IPS DF 6.9 (cell line): ENCODE measurements around the gene SUN1.

Experiments
- DNase-seq: peaks from one replicate; pipeline ENCODE4 v3.0.0-alpha.2; 2013; ENCODE audit warnings: low read depth, low spot score
- H3K27ac ChIP-seq: one replicate; pipeline ENCODE4 v1.5.1; 2013; ENCODE audit warnings: low read length, control low read depth
- H3K27me3 ChIP-seq: 2 replicates; pipeline ENCODE4 v1.6.1; 2013; ENCODE audit warnings: mild to moderate bottlenecking, low read length; ENCODE audit not compliant: control insufficient read depth, insufficient read depth
- H3K36me3 ChIP-seq: 2 replicates; pipeline ENCODE4 v1.6.1; 2013; ENCODE audit warnings: low read length; ENCODE audit not compliant: control insufficient read depth, insufficient read depth
- H3K4me1 ChIP-seq: 2 replicates; pipeline ENCODE4 v1.6.1; 2013; ENCODE audit warnings: low read length; ENCODE audit not compliant: control insufficient read depth, insufficient read depth
- H3K4me3 ChIP-seq: 2 replicates; pipeline ENCODE4 v1.5.1; 2013; ENCODE audit warnings: mild to moderate bottlenecking, low read length
- H3K9me3 ChIP-seq: 2 replicates; pipeline ENCODE4 v1.6.1; 2013; ENCODE audit warnings: low read length, inconsistent platforms; ENCODE audit not compliant: control insufficient read depth, insufficient read depth
- WGBS: extraction: QIAGEN DNeasy Blood & Tissue Kit; methylation state at CpG from one replicate; pipeline ENCODE4 v1.1.7; 2013; ENCODE audit warnings: mixed read lengths, missing lambda C conversion rate; ENCODE audit not compliant: insufficient read length, insufficient coverage; 5-methylcytosine and 5-hydroxymethylcytosine counted together

Gene SUN1

GRCh38 chr7:891805-892204, 59.5 kb downstream of the SUN1 start:
- no peak for DNase-seq
- Histone ChIP-seq H3K4me1 (peaks cover 2% of the 10 kb centered on the region; the same call in 1 of the 2 replicates), H3K36me3 (peaks cover 78% of the 10 kb centered on the region), H3K4me3 (no peak overlapping the region), H3K9me3 (no peaks in the 10 kb centered on the region), H3K27me3 (no peaks in the 10 kb centered on the region), H3K27ac (no peak overlapping the region)
- WGBS = no CpG with 5 or more reads among the region's 20 CpGs

- no peak for DNase-seq
- Histone ChIP-seq H3K36me3 (peaks cover 72% of the 10 kb centered on the region), H3K4me3 (no peak overlapping the region), H3K4me1 (peaks cover 2% of the 10 kb centered on the region; the same call in 1 of the 2 replicates), H3K27ac (no peak overlapping the region), H3K27me3 (no peaks in the 10 kb centered on the region), H3K9me3 (no peaks in the 10 kb centered on the region)
- WGBS = 100% methylated on average over 14 of the region's 48 CpGs
Observed at GRCh38 chr7:892648-893593, 60.6 kb downstream of the SUN1 start.

- H3K36me3 ChIP-seq = peaks cover 64% of the 10 kb centered on the region
- H3K27me3 ChIP-seq = no peaks in the 10 kb centered on the region
- H3K4me1 ChIP-seq = no peaks in the 10 kb centered on the region
- DNase-seq = no peak
- WGBS = no CpG with 5 or more reads among the region's 19 CpGs
- no peak overlapping the region for H3K4me3 ChIP-seq
- H3K9me3 ChIP-seq = no peaks in the 10 kb centered on the region
- no peak overlapping the region for H3K27ac ChIP-seq
Observed at GRCh38 chr7:893686-894085, 61.4 kb downstream of the SUN1 start.

- H3K9me3 ChIP-seq = no peaks in the 10 kb centered on the region
- peaks cover 64% of the 10 kb centered on the region for H3K36me3 ChIP-seq
- no peaks in the 10 kb centered on the region for H3K4me1 ChIP-seq
- no peak for DNase-seq
- no peak overlapping the region for H3K4me3 ChIP-seq
- WGBS = no CpG with 5 or more reads among the region's 40 CpGs
- H3K27me3 ChIP-seq = no peaks in the 10 kb centered on the region
- H3K27ac ChIP-seq = no peak overlapping the region
Observed at GRCh38 chr7:894164-894867, 62.0 kb downstream of the SUN1 start.

- Histone ChIP-seq H3K36me3 (peaks cover 64% of the 10 kb centered on the region), H3K9me3 (no peaks in the 10 kb centered on the region), H3K4me3 (no peak overlapping the region), H3K27me3 (no peaks in the 10 kb centered on the region), H3K4me1 (no peaks in the 10 kb centered on the region), H3K27ac (no peak overlapping the region)
- no CpG with 5 or more reads among the region's 21 CpGs for WGBS
- DNase-seq = no peak
Observed at GRCh38 chr7:894927-895450, 62.7 kb downstream of the SUN1 start.

- H3K9me3 ChIP-seq = no peaks in the 10 kb centered on the region
- peaks cover 62% of the 10 kb centered on the region for H3K36me3 ChIP-seq
- H3K27ac ChIP-seq = no peak overlapping the region
- H3K4me3 ChIP-seq = no peak overlapping the region
- H3K4me1 ChIP-seq = no peaks in the 10 kb centered on the region
- no peak for DNase-seq
- no peaks in the 10 kb centered on the region for H3K27me3 ChIP-seq
- WGBS = no CpG with 5 or more reads among the region's 52 CpGs
Observed at GRCh38 chr7:895451-896052, 63.3 kb downstream of the SUN1 start.

GRCh38 chr7:896346-897075, 64.2 kb downstream of the SUN1 start:
- no peak for DNase-seq
- H3K9me3 ChIP-seq = no peaks in the 10 kb centered on the region
- H3K4me1 ChIP-seq = peaks cover 2% of the 10 kb centered on the region; the same call in 1 of the 2 replicates
- no peak overlapping the region for H3K4me3 ChIP-seq
- H3K27ac ChIP-seq = no peak overlapping the region
- WGBS = no CpG with 5 or more reads among the region's 42 CpGs
- no peaks in the 10 kb centered on the region for H3K27me3 ChIP-seq
- peaks cover 54% of the 10 kb centered on the region for H3K36me3 ChIP-seq

GRCh38 chr7:897086-897485, 64.8 kb downstream of the SUN1 start:
- Histone ChIP-seq H3K27ac (no peak overlapping the region), H3K27me3 (no peaks in the 10 kb centered on the region), H3K4me1 (peaks cover 3% of the 10 kb centered on the region; the same call in 1 of the 2 replicates), H3K9me3 (no peaks in the 10 kb centered on the region), H3K4me3 (no peak overlapping the region), H3K36me3 (peaks cover 49% of the 10 kb centered on the region)
- no peak for DNase-seq
- no CpG with 5 or more reads among the region's 14 CpGs for WGBS

- peaks cover 3% of the 10 kb centered on the region; the same call in 1 of the 2 replicates for H3K4me1 ChIP-seq
- no peaks in the 10 kb centered on the region for H3K27me3 ChIP-seq
- peaks cover 41% of the 10 kb centered on the region for H3K36me3 ChIP-seq
- no peak overlapping the region for H3K4me3 ChIP-seq
- no peaks in the 10 kb centered on the region for H3K9me3 ChIP-seq
- no peak overlapping the region for H3K27ac ChIP-seq
- no CpG with 5 or more reads among the region's 27 CpGs for WGBS
- no peak for DNase-seq
Observed at GRCh38 chr7:897771-898376, 65.6 kb downstream of the SUN1 start.
